Measurements from ENCODE around the gene C2orf69.

The C2orf69 gene

DNA sequence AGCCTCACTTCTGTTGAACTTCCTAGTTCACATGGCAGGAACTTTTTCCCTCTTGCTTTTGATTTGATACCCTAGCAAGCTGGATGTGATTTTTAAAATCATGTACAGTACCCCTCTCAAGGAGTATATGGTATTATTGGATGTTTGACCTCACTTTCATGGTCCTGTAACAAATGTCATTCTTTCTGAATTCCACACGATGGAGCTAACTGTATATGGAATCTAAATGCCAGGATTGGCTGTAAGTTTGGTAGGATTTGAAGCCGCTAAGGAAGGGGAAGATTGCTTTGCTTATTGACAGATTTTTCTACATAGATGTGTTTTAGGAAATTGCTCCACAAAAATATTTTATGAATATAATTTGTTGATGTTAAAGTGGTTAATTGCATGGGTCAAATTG lies 62.6 kb downstream of the C2orf69 start:
- no peak for DNase-seq

GRCh38 chr2:199975273-199975895 lies 64.3 kb downstream of the C2orf69 start:
- no peak for DNase-seq
